ENCODE data around the gene PARP11. TPM values are rescaled to one million over a fixed set of nuclear protein-coding genes. Genes with fewer than 3 reads are reported as not detected.

Gene PARP11
- polyA plus RNA-seq, 2 donors = 1.6 to 2.1 TPM

GRCh38 chr12:3834774-3835173 lies 38.4 kb downstream of the PARP11 start:
- 91 to 97% methylated on average over 6 of the region's 6 CpGs for WGBS, 2 donors
- Histone ChIP-seq H3K9me3 (ENCODE audit: control insufficient read depth in 2 of 2, insufficient read depth in 1 of 2, low read depth in 1 of 2, low read length in 1 of 2) (peaks cover 0 to 2% of the 10 kb centered on the region in 2 donors), H3K4me1 (ENCODE audit: control insufficient read depth in 2 of 2, insufficient read depth in 2 of 2, low read length in 1 of 2) (no peaks in the 10 kb centered on the region), H3K27me3 (ENCODE audit: control insufficient read depth in 1 of 2, insufficient read depth in 2 of 2, low read length in 2 of 2) (no peaks in the 10 kb centered on the region), H3K36me3 (ENCODE audit: control insufficient read depth in 2 of 2, insufficient read depth in 2 of 2, low read length in 1 of 2) (no peaks in the 10 kb centered on the region), H3K4me3 (ENCODE audit: low read depth in 1 of 2, low read length in 2 of 2) (no peak overlapping the region), H3K27ac (ENCODE audit: low read depth in 2 of 2, low read length in 1 of 2) (no peak overlapping the region)

GRCh38 chr12:3833670-3834310 lies 39.4 kb downstream of the PARP11 start:
- H3K36me3 ChIP-seq (ENCODE audit: control insufficient read depth in 2 of 2, insufficient read depth in 2 of 2, low read length in 1 of 2) = no peaks in the 10 kb centered on the region
- H3K27me3 ChIP-seq (ENCODE audit: control insufficient read depth in 1 of 2, insufficient read depth in 2 of 2, low read length in 2 of 2) = no peaks in the 10 kb centered on the region
- 89 to 90% methylated on average over 6 of the region's 6 CpGs for WGBS, 2 donors
- H3K9me3 ChIP-seq (ENCODE audit: control insufficient read depth in 2 of 2, insufficient read depth in 1 of 2, low read depth in 1 of 2, low read length in 1 of 2) = peaks cover 0 to 1% of the 10 kb centered on the region in 2 donors
- no peaks in the 10 kb centered on the region for H3K4me1 ChIP-seq (ENCODE audit: control insufficient read depth in 2 of 2, insufficient read depth in 2 of 2, low read length in 1 of 2)
- no peak overlapping the region for H3K27ac ChIP-seq (ENCODE audit: low read depth in 2 of 2, low read length in 1 of 2)
- no peak overlapping the region for H3K4me3 ChIP-seq (ENCODE audit: low read depth in 1 of 2, low read length in 2 of 2)

- Histone ChIP-seq H3K4me3 (ENCODE audit: low read depth in 1 of 2, low read length in 2 of 2) (no peak overlapping the region), H3K27ac (ENCODE audit: low read depth in 2 of 2, low read length in 1 of 2) (no peak overlapping the region), H3K36me3 (ENCODE audit: control insufficient read depth in 2 of 2, insufficient read depth in 2 of 2, low read length in 1 of 2) (no peaks in the 10 kb centered on the region), H3K27me3 (ENCODE audit: control insufficient read depth in 1 of 2, insufficient read depth in 2 of 2, low read length in 2 of 2) (no peaks in the 10 kb centered on the region), H3K4me1 (ENCODE audit: control insufficient read depth in 2 of 2, insufficient read depth in 2 of 2, low read length in 1 of 2) (no peaks in the 10 kb centered on the region), H3K9me3 (ENCODE audit: control insufficient read depth in 2 of 2, insufficient read depth in 1 of 2, low read depth in 1 of 2, low read length in 1 of 2) (no peaks in the 10 kb centered on the region)
- 68 to 69% methylated on average over 3 of the region's 3 CpGs for WGBS, 2 donors
These were observed 40.5 kb downstream of the PARP11 start for GRCh38 chr12:3832738-3833137.

GRCh38 chr12:3828888-3829287 lies 44.3 kb downstream of the PARP11 start:
- Histone ChIP-seq H3K4me3 (ENCODE audit: low read depth in 1 of 2, low read length in 2 of 2) (no peak overlapping the region), H3K4me1 (ENCODE audit: control insufficient read depth in 2 of 2, insufficient read depth in 2 of 2, low read length in 1 of 2) (no peaks in the 10 kb centered on the region), H3K36me3 (ENCODE audit: control insufficient read depth in 2 of 2, insufficient read depth in 2 of 2, low read length in 1 of 2) (no peaks in the 10 kb centered on the region), H3K27ac (ENCODE audit: low read depth in 2 of 2, low read length in 1 of 2) (no peak overlapping the region), H3K9me3 (ENCODE audit: control insufficient read depth in 2 of 2, insufficient read depth in 1 of 2, low read depth in 1 of 2, low read length in 1 of 2) (no peaks in the 10 kb centered on the region), H3K27me3 (ENCODE audit: control insufficient read depth in 1 of 2, insufficient read depth in 2 of 2, low read length in 2 of 2) (no peaks in the 10 kb centered on the region)
- WGBS, 2 donors = 91 to 97% methylated on average over 3 of the region's 3 CpGs

GRCh38 chr12:3827301-3828000 lies 45.7 kb downstream of the PARP11 start:
- 88 to 90% methylated on average over 3 of the region's 3 CpGs for WGBS, 2 donors
- Histone ChIP-seq H3K4me1 (ENCODE audit: control insufficient read depth in 2 of 2, insufficient read depth in 2 of 2, low read length in 1 of 2) (no peaks in the 10 kb centered on the region), H3K4me3 (ENCODE audit: low read depth in 1 of 2, low read length in 2 of 2) (no peak overlapping the region), H3K9me3 (ENCODE audit: control insufficient read depth in 2 of 2, insufficient read depth in 1 of 2, low read depth in 1 of 2, low read length in 1 of 2) (no peaks in the 10 kb centered on the region), H3K36me3 (ENCODE audit: control insufficient read depth in 2 of 2, insufficient read depth in 2 of 2, low read length in 1 of 2) (no peaks in the 10 kb centered on the region), H3K27me3 (ENCODE audit: control insufficient read depth in 1 of 2, insufficient read depth in 2 of 2, low read length in 2 of 2) (no peaks in the 10 kb centered on the region), H3K27ac (ENCODE audit: low read depth in 2 of 2, low read length in 1 of 2) (no peak overlapping the region)

GRCh38 chr12:3821441-3821840 lies 51.8 kb downstream of the PARP11 start:
- 93 to 96% methylated on average over 1 of the region's 1 CpG for WGBS, 2 donors
- no peaks in the 10 kb centered on the region for H3K36me3 ChIP-seq (ENCODE audit: control insufficient read depth in 2 of 2, insufficient read depth in 2 of 2, low read length in 1 of 2)
- no peaks in the 10 kb centered on the region for H3K27me3 ChIP-seq (ENCODE audit: control insufficient read depth in 1 of 2, insufficient read depth in 2 of 2, low read length in 2 of 2)

GRCh38 chr12:3820122-3820521 lies 53.1 kb downstream of the PARP11 start:
- Histone ChIP-seq H3K27me3 (ENCODE audit: control insufficient read depth in 1 of 2, insufficient read depth in 2 of 2, low read length in 2 of 2) (no peaks in the 10 kb centered on the region), H3K27ac (ENCODE audit: low read depth in 2 of 2, low read length in 1 of 2) (no peak overlapping the region)
- WGBS, 2 donors = 87 to 90% methylated on average over 3 of the region's 3 CpGs

More at GRCh38 chr12:3821441-3821840, 51.8 kb downstream of the PARP11 start:
- Histone ChIP-seq H3K27ac (ENCODE audit: low read depth in 2 of 2, low read length in 1 of 2) (no peak overlapping the region), H3K4me1 (ENCODE audit: control insufficient read depth in 2 of 2, insufficient read depth in 2 of 2, low read length in 1 of 2) (no peaks in the 10 kb centered on the region), H3K9me3 (ENCODE audit: control insufficient read depth in 2 of 2, insufficient read depth in 1 of 2, low read depth in 1 of 2, low read length in 1 of 2) (no peaks in the 10 kb centered on the region), H3K4me3 (ENCODE audit: low read depth in 1 of 2, low read length in 2 of 2) (no peak overlapping the region)

GRCh38 chr12:3816266-3816665 lies 56.9 kb downstream of the PARP11 start:
- no peak overlapping the region for H3K27ac ChIP-seq (ENCODE audit: low read depth in 2 of 2, low read length in 1 of 2)
- H3K36me3 ChIP-seq (ENCODE audit: control insufficient read depth in 2 of 2, insufficient read depth in 2 of 2, low read length in 1 of 2) = no peaks in the 10 kb centered on the region
- H3K4me3 ChIP-seq (ENCODE audit: low read depth in 1 of 2, low read length in 2 of 2) = no peak overlapping the region
- no peaks in the 10 kb centered on the region for H3K9me3 ChIP-seq (ENCODE audit: control insufficient read depth in 2 of 2, insufficient read depth in 1 of 2, low read depth in 1 of 2, low read length in 1 of 2)
- WGBS, 2 donors = 89 to 94% methylated on average over 2 of the region's 2 CpGs
- H3K27me3 ChIP-seq (ENCODE audit: control insufficient read depth in 1 of 2, insufficient read depth in 2 of 2, low read length in 2 of 2) = no peaks in the 10 kb centered on the region
- H3K4me1 ChIP-seq (ENCODE audit: control insufficient read depth in 2 of 2, insufficient read depth in 2 of 2, low read length in 1 of 2) = no peaks in the 10 kb centered on the region

More at GRCh38 chr12:3820122-3820521, 53.1 kb downstream of the PARP11 start:
- H3K4me3 ChIP-seq (ENCODE audit: low read depth in 1 of 2, low read length in 2 of 2) = no peak overlapping the region
- H3K9me3 ChIP-seq (ENCODE audit: control insufficient read depth in 2 of 2, insufficient read depth in 1 of 2, low read depth in 1 of 2, low read length in 1 of 2) = no peaks in the 10 kb centered on the region
- H3K36me3 ChIP-seq (ENCODE audit: control insufficient read depth in 2 of 2, insufficient read depth in 2 of 2, low read length in 1 of 2) = no peaks in the 10 kb centered on the region
- no peaks in the 10 kb centered on the region for H3K4me1 ChIP-seq (ENCODE audit: control insufficient read depth in 2 of 2, insufficient read depth in 2 of 2, low read length in 1 of 2)

- Histone ChIP-seq H3K9me3 (ENCODE audit: control insufficient read depth in 2 of 2, insufficient read depth in 1 of 2, low read depth in 1 of 2, low read length in 1 of 2) (no peaks in the 10 kb centered on the region), H3K36me3 (ENCODE audit: control insufficient read depth in 2 of 2, insufficient read depth in 2 of 2, low read length in 1 of 2) (no peaks in the 10 kb centered on the region), H3K4me1 (ENCODE audit: control insufficient read depth in 2 of 2, insufficient read depth in 2 of 2, low read length in 1 of 2) (no peaks in the 10 kb centered on the region), H3K4me3 (ENCODE audit: low read depth in 1 of 2, low read length in 2 of 2) (no peak overlapping the region), H3K27ac (ENCODE audit: low read depth in 2 of 2, low read length in 1 of 2) (no peak overlapping the region), H3K27me3 (ENCODE audit: control insufficient read depth in 1 of 2, insufficient read depth in 2 of 2, low read length in 2 of 2) (no peaks in the 10 kb centered on the region)
- WGBS, 2 donors = 83 to 85% methylated on average over 4 of the region's 4 CpGs
These were observed 58.0 kb downstream of the PARP11 start for GRCh38 chr12:3815094-3815766.

Measured in esophagus (tissue), 2 donors.